ENCODE results near the gene GRP. TPM values are rescaled to one million over a fixed set of nuclear protein-coding genes. Genes with fewer than 3 reads are reported as not detected.
A peak's percentile ranks its signal among the peaks of the same experiment; 100 is the strongest.
"Not testable (repeated sequence)": the region's sequence is repeated elsewhere in the genome, so short reads cannot be mapped to it uniquely, and the experiment has no call there.

GRP gene
- total and polyA plus RNA-seq, 5 donors, result not detected

- intact Hi-C loops (cut with DNase I); H3K4me1 ChIP-seq (ENCODE audit: control insufficient read depth, insufficient read depth, low read length): not testable (repeated sequence)
- WGBS, result 53% methylated on average over 2 of the region's 3 CpGs
Measured at GRCh38 chr18:59261842-59262241, 41.9 kb downstream of the GRP start.

GRCh38 chr18:59262243-59262642, 42.3 kb downstream of the GRP start:
- WGBS, result 96% methylated on average over 1 of the region's 2 CpGs
- H3K4me1 ChIP-seq (ENCODE audit: control insufficient read depth, insufficient read depth, low read length); H3K9me3 ChIP-seq (ENCODE audit: control insufficient read depth, low read length); ATAC-seq; H3K27me3 ChIP-seq (ENCODE audit: control insufficient read depth, insufficient read depth); H3K4me3 ChIP-seq (ENCODE audit: low read length); DNase-seq; H3K27ac ChIP-seq (ENCODE audit: low read length); intact Hi-C loops (cut with DNase I): not testable (repeated sequence)

More at GRCh38 chr18:59261842-59262241, 41.9 kb downstream of the GRP start:
- not testable (repeated sequence) for H3K27ac ChIP-seq (ENCODE audit: low read length); ATAC-seq; H3K27me3 ChIP-seq (ENCODE audit: control insufficient read depth, insufficient read depth); DNase-seq; H3K4me3 ChIP-seq (ENCODE audit: low read length); H3K9me3 ChIP-seq (ENCODE audit: control insufficient read depth, low read length)

GRCh38 chr18:59263661-59264060, 43.7 kb downstream of the GRP start:
- H3K27me3 ChIP-seq (ENCODE audit: control insufficient read depth, insufficient read depth), result peaks cover 2% of the 10 kb centered on the region
- WGBS, result 6% methylated on average over 16 of the region's 16 CpGs
- DNase-seq, result no peak
- no peak for ATAC-seq
- H3K27ac ChIP-seq (ENCODE audit: low read length), result no peak overlapping the region
- no peaks in the 10 kb centered on the region for H3K4me1 ChIP-seq (ENCODE audit: control insufficient read depth, insufficient read depth, low read length)
- H3K9me3 ChIP-seq (ENCODE audit: control insufficient read depth, low read length), result no peaks in the 10 kb centered on the region
- no peak overlapping the region for H3K4me3 ChIP-seq (ENCODE audit: low read length)
- intact Hi-C loops (cut with DNase I), result no loop called here

GRCh38 chr18:59264121-59264571, 44.2 kb downstream of the GRP start:
- ATAC-seq (no peak), DNase-seq (no peak)
- Histone ChIP-seq H3K27me3 (ENCODE audit: control insufficient read depth, insufficient read depth) (peaks cover 2% of the 10 kb centered on the region), H3K4me1 (ENCODE audit: control insufficient read depth, insufficient read depth, low read length) (no peaks in the 10 kb centered on the region), H3K9me3 (ENCODE audit: control insufficient read depth, low read length) (no peaks in the 10 kb centered on the region), H3K27ac (ENCODE audit: low read length) (no peak overlapping the region), H3K4me3 (ENCODE audit: low read length) (no peak overlapping the region)
- intact Hi-C loops (cut with DNase I), result no loop called here
- 5% methylated on average over 17 of the region's 17 CpGs for WGBS

GRCh38 chr18:59264651-59265245, 44.8 kb downstream of the GRP start:
- Histone ChIP-seq H3K27me3 (ENCODE audit: control insufficient read depth, insufficient read depth) (peaks cover 2% of the 10 kb centered on the region), H3K9me3 (ENCODE audit: control insufficient read depth, low read length) (no peaks in the 10 kb centered on the region), H3K4me3 (ENCODE audit: low read length) (no peak overlapping the region), H3K4me1 (ENCODE audit: control insufficient read depth, insufficient read depth, low read length) (no peaks in the 10 kb centered on the region), H3K27ac (ENCODE audit: low read length) (no peak overlapping the region)
- ATAC-seq (no peak), DNase-seq (no peak)
- WGBS, result 3% methylated on average over 41 of the region's 41 CpGs
- intact Hi-C loops (cut with DNase I), result no loop called here

- WGBS, result 2% methylated on average over 38 of the region's 38 CpGs
- Histone ChIP-seq H3K27ac (ENCODE audit: low read length) (no peak overlapping the region), H3K4me3 (ENCODE audit: low read length) (peak overlapping the region; percentile 11), H3K9me3 (ENCODE audit: control insufficient read depth, low read length) (no peaks in the 10 kb centered on the region), H3K4me1 (ENCODE audit: control insufficient read depth, insufficient read depth, low read length) (no peaks in the 10 kb centered on the region), H3K27me3 (ENCODE audit: control insufficient read depth, insufficient read depth) (peaks cover 2% of the 10 kb centered on the region)
- ATAC-seq (no peak), DNase-seq (peak in 2 of 3 donors; percentile 46 to 55)
- intact Hi-C loops (cut with DNase I), result no loop called here
Measured at GRCh38 chr18:59265246-59265973, 45.5 kb downstream of the GRP start.

GRCh38 chr18:59265974-59266369, 46.0 kb downstream of the GRP start:
- H3K4me1 ChIP-seq (ENCODE audit: control insufficient read depth, insufficient read depth, low read length), result no peaks in the 10 kb centered on the region
- DNase-seq, result no peak
- no peak overlapping the region for H3K4me3 ChIP-seq (ENCODE audit: low read length)
- H3K27ac ChIP-seq (ENCODE audit: low read length), result no peak overlapping the region
- peaks cover 2% of the 10 kb centered on the region for H3K27me3 ChIP-seq (ENCODE audit: control insufficient read depth, insufficient read depth)
- intact Hi-C loops (cut with DNase I), result no loop called here
- 7% methylated on average over 12 of the region's 12 CpGs for WGBS
- H3K9me3 ChIP-seq (ENCODE audit: control insufficient read depth, low read length), result no peaks in the 10 kb centered on the region
- ATAC-seq, result no peak

- 13% methylated on average over 1 of the region's 1 CpG for WGBS
- no peak overlapping the region for H3K27ac ChIP-seq (ENCODE audit: low read length)
- H3K27me3 ChIP-seq (ENCODE audit: control insufficient read depth, insufficient read depth), result peaks cover 2% of the 10 kb centered on the region
- H3K9me3 ChIP-seq (ENCODE audit: control insufficient read depth, low read length), result no peaks in the 10 kb centered on the region
- no peak for DNase-seq
- no peak overlapping the region for H3K4me3 ChIP-seq (ENCODE audit: low read length)
- ATAC-seq, result no peak
- H3K4me1 ChIP-seq (ENCODE audit: control insufficient read depth, insufficient read depth, low read length), result no peaks in the 10 kb centered on the region
- intact Hi-C loops (cut with DNase I), result no loop called here
Measured at GRCh38 chr18:59266459-59266858, 46.5 kb downstream of the GRP start.

- Histone ChIP-seq H3K4me1 (ENCODE audit: control insufficient read depth, insufficient read depth, low read length) (no peaks in the 10 kb centered on the region), H3K27me3 (ENCODE audit: control insufficient read depth, insufficient read depth) (peaks cover 2% of the 10 kb centered on the region), H3K27ac (ENCODE audit: low read length) (no peak overlapping the region), H3K9me3 (ENCODE audit: control insufficient read depth, low read length) (no peaks in the 10 kb centered on the region), H3K4me3 (ENCODE audit: low read length) (no peak overlapping the region)
- intact Hi-C loops (cut with DNase I), result no loop called here
- ATAC-seq (no peak), DNase-seq (no peak)
- WGBS, result 5% methylated on average over 10 of the region's 10 CpGs
Measured at GRCh38 chr18:59266886-59267502, 47.0 kb downstream of the GRP start.

GRCh38 chr18:59267503-59268126, 47.7 kb downstream of the GRP start:
- ATAC-seq, result no peak
- intact Hi-C loops (cut with DNase I), result no loop called here
- no peaks in the 10 kb centered on the region for H3K4me1 ChIP-seq (ENCODE audit: control insufficient read depth, insufficient read depth, low read length)
- H3K4me3 ChIP-seq (ENCODE audit: low read length), result no peak overlapping the region
- no peak for DNase-seq
- no peaks in the 10 kb centered on the region for H3K9me3 ChIP-seq (ENCODE audit: control insufficient read depth, low read length)
- peaks cover 2% of the 10 kb centered on the region for H3K27me3 ChIP-seq (ENCODE audit: control insufficient read depth, insufficient read depth)
- no peak overlapping the region for H3K27ac ChIP-seq (ENCODE audit: low read length)
- WGBS, result 2% methylated on average over 41 of the region's 41 CpGs

- H3K4me3 ChIP-seq (ENCODE audit: low read length), result no peak overlapping the region
Measured at GRCh38 chr18:59268127-59268720, 48.3 kb downstream of the GRP start.

More at GRCh38 chr18:59268127-59268720, 48.3 kb downstream of the GRP start:
- Histone ChIP-seq H3K27me3 (ENCODE audit: control insufficient read depth, insufficient read depth) (peaks cover 2% of the 10 kb centered on the region), H3K9me3 (ENCODE audit: control insufficient read depth, low read length) (no peaks in the 10 kb centered on the region), H3K27ac (ENCODE audit: low read length) (no peak overlapping the region), H3K4me1 (ENCODE audit: control insufficient read depth, insufficient read depth, low read length) (no peaks in the 10 kb centered on the region)
- 8% methylated on average over 28 of the region's 28 CpGs for WGBS
- intact Hi-C loops (cut with DNase I), result no loop called here
- ATAC-seq (no peak), DNase-seq (no peak)
